ENCODE measurements around the gene SPRTN.

- no peak for TF ChIP-seq CTCF (IDR thresholded peaks at IDR 0.05)
- no peak for TF ChIP-seq EZH2 (IDR thresholded peaks at IDR 0.05; ENCODE audit: borderline replicate concordance, insufficient read depth, low read depth, low read length, poor library complexity, severe bottlenecking)
Measured at GRCh38 chr1:231359113-231359512, 21.0 kb downstream of the SPRTN start.
